Heart left ventricle (tissue), 16 donors: ENCODE measurements around the gene GDAP1L1. TPM values are rescaled to one million over a fixed set of nuclear protein-coding genes. Genes with fewer than 3 reads are reported as not detected.

Experiments
- ATAC-seq, 4 donors: fragments of 200-7000 bp; cut with Tn5 transposase; one replicate each; pipeline ENCODE4 v1.9.1; 2020 to 2022; ENCODE audit warnings: moderate library complexity in 4 of 4, mild to moderate bottlenecking in 3 of 4, moderate number of reproducible peaks in 1 of 4
- DNase-seq, 5 donors: peaks; one replicate each; pipeline ENCODE4 v3.0.0-alpha.2; 2020
- H3K27ac ChIP-seq, 12 donors: fragments of 200-600 bp; sonication (generic) in 4 of 12; one replicate each; pipeline versions ENCODE4 v1.5.0 to v1.8.0; 2016 to 2022; ENCODE audit warnings: mild to moderate bottlenecking in 2 of 12
- H3K27me3 ChIP-seq, 9 donors: fragments of 200-600 bp; sonication (generic) in 2 of 9; one replicate each; pipeline versions ENCODE4 v1.5.1 to v1.8.0; 2016 to 2022; ENCODE audit warnings: mild to moderate bottlenecking in 3 of 9
- H3K36me3 ChIP-seq, 9 donors: fragments of 200-600 bp; sonication (generic) in 2 of 9; one replicate each; pipeline versions ENCODE4 v1.5.0 to v1.8.0; 2018 to 2022; ENCODE audit warnings: mild to moderate bottlenecking in 2 of 9
- H3K4me1 ChIP-seq, 12 donors: fragments of 200-600 bp; sonication (generic) in 4 of 12; one replicate each; pipeline versions ENCODE4 v1.5.0 to v1.8.0; 2016 to 2022; ENCODE audit warnings: mild to moderate bottlenecking in 3 of 12
- H3K4me3 ChIP-seq, 12 donors: fragments of 200-600 bp; sonication (generic) in 4 of 12; one replicate each; pipeline versions ENCODE4 v1.5.0 to v1.8.0; 2017 to 2022; ENCODE audit warnings: mild to moderate bottlenecking in 9 of 12, moderate library complexity in 4 of 12
- H3K9me3 ChIP-seq, 12 donors: fragments of 200-600 bp; sonication (generic) in 4 of 12; one replicate each; pipeline versions ENCODE4 v1.5.0 to v1.8.0; 2016 to 2022; ENCODE audit warnings: mild to moderate bottlenecking in 1 of 12
- POLR2A ChIP-seq, 2 donors: fragments of 450-650 bp; IDR thresholded peaks; one replicate each; pipeline ENCODE4 v1.6.1; 2017; ENCODE audit warnings: antibody characterized with exemption in 2 of 2, mild to moderate bottlenecking in 2 of 2, moderate library complexity in 2 of 2
- WGBS, 4 donors: extraction: QIAGEN DNeasy Blood & Tissue Kit in 2 of 4; methylation state at CpG; one replicate each; pipeline versions ENCODE4 v1.1.5 to v1.1.7; 2013 to 2018; 5-methylcytosine and 5-hydroxymethylcytosine counted together
- intact Hi-C, 10 donors: fragments of 100-400 bp; cut with DNase I; formaldehyde crosslinking; loops; one replicate each; pipeline versions ENCODE4 v1.11.1 to v1.14.2; 2022
- polyA plus RNA-seq, 2 donors: library from polyadenylated mRNA; stranded (reverse); fragments of 200-250 nt; gene quantifications; one replicate each; pipeline ENCODE4 v1.2.3, GENCODE V29; 2013
- total RNA-seq, 9 donors: library from RNA; depleted of rRNA in 2 of 9; stranded (reverse); fragments of >200 nt in 2 of 9; fragmentation: NEBNext Ultra II Directional in 3 of 9; extraction: Animal tissue kit (Norgen Biotek cat#: 25700) in 3 of 9; gene quantifications; one replicate each; pipeline versions ENCODE4 v1.1.0 to v1.2.4, GENCODE V29; 2016 to 2023
- TF ChIP-seq, protein P1 (sequence below), 12 donors: fragments of 200-600 bp; sonication (generic) in 4 of 12; IDR thresholded peaks; one replicate each; pipeline versions ENCODE4 v1.5.0 to v1.8.0; 2018 to 2022; ENCODE audit warnings: antibody characterized with exemption in 12 of 12, mild to moderate bottlenecking in 5 of 12
- donor health status: ischemic (EF 13 %, LVEDD 7.1; RV severe dilation, severe dysfunction).
- donor health status: healthy with polysubstance abuse.
- donor health status: DM: no; HTN: yes; CAD: no.
- donor health status: DM: no; HTN: no; CAD: no.
- donor health status: ischemic (EF 25% LVEDD 6.9; RV normal size, moderate dysfunction).
- donor health status: ischemic (EF 25% LVEDD 5.7; RV mildly dilated, moderate dysfunction).
- donor health status: healthy.
- donor health status: DM: yes; HTN: yes; CAD: no.
- donor health status: ischemic (EF 35%, LVEDD 5.7; RV mildly dilated, moderate dysfunction).
- donor health status: nonischemic (EF 11% LVEDD 7.7; RV severe dilation, severe dysfunction).
- donor health status: DM: yes; HTN: yes; CAD: no.
- donor health status: PGD.
- donor health status: ischemic (EF 29% LVEDD 5.4; RV normal size, mild dysfunction).
- donor health status: nonischemic (EF 23%, LVEDD 6.1; RV moderate dilation, normal function).

GDAP1L1 gene
- total and polyA plus RNA-seq, 11 donors, result 0.12 to 0.67 (median 0.35) TPM; not detected in 2

DNA sequence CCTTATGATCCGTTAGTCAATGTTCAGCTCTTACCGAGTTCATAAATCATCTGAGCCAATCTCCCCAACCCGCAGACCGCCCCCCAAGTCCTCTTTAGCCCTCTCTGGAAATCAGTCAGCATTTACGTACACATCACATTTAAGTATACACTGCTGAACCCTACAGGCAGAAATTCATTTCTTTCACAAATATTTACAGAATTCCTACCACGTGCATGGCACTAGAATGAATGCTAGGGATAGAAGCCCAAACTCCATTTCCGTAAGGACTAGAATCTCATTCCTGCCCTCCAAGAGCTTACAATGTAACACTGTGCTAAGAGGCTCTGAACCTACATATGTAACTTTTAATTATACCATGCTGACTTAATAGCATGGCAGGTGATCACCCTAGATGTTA is 38.3 kb upstream of the GDAP1L1 start:
- ATAC-seq, result no peak
- Histone ChIP-seq H3K4me1 (peaks cover 7 to 71% (median 52%) of the 10 kb centered on the region in 12 donors), H3K9me3 (no peaks in the 10 kb centered on the region), H3K4me3 (peak overlapping the region in 10 of 12 donors; percentile 66 to 98 (median 84)), H3K27ac (peak overlapping the region in 7 of 12 donors; percentile 13 to 97 (median 92)), H3K36me3 (peaks cover 0 to 32% (median 23%) of the 10 kb centered on the region in 9 donors), H3K27me3 (no peaks in the 10 kb centered on the region)
- intact Hi-C loops, result no loop called here
- no peak for DNase-seq
- WGBS, 4 donors, result 32 to 41% (median 38%) methylated on average over 7 of the region's 7 CpGs
- no peak for TF ChIP-seq POLR2A (IDR thresholded peaks at IDR 0.05)
- TF ChIP-seq, protein P1, sequence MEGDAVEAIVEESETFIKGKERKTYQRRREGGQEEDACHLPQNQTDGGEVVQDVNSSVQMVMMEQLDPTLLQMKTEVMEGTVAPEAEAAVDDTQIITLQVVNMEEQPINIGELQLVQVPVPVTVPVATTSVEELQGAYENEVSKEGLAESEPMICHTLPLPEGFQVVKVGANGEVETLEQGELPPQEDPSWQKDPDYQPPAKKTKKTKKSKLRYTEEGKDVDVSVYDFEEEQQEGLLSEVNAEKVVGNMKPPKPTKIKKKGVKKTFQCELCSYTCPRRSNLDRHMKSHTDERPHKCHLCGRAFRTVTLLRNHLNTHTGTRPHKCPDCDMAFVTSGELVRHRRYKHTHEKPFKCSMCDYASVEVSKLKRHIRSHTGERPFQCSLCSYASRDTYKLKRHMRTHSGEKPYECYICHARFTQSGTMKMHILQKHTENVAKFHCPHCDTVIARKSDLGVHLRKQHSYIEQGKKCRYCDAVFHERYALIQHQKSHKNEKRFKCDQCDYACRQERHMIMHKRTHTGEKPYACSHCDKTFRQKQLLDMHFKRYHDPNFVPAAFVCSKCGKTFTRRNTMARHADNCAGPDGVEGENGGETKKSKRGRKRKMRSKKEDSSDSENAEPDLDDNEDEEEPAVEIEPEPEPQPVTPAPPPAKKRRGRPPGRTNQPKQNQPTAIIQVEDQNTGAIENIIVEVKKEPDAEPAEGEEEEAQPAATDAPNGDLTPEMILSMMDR (IDR thresholded peaks at IDR 0.05), result no peak

DNA sequence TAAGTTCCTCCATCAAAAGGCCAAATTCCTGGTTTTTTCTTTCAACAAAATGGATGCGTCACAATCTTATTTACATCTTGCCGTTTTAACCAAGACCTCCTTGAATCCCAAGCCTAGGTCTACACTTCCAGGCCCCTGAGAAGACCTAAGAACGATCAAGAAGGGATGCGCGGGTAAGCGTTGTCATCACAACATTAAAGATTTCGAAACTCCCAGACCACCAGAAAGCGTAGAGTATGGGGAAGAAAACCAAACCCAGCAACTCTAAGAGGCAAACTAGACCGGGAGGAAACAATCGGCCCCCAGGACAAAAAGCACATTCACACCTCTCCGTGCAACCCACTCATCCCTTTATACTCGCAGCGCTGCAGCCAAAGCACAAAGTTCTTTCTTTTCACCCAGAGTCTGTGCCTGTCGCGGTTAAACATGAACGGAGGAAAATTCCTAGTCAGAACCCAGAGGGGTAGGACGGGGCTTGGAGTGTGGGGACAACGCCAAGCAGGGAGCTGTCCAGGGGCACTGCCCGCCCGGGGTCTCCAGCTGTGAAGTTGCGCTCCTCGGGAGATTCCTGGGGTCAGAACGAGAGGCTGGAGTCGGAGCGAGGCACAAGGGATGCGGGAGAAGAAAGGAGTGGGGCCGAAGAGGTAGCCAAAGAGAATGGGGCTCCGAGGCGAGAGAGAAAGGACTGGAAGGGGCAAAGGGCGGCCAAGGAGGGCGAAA is 37.3 kb upstream of the GDAP1L1 start:
- DNase-seq (no peak), ATAC-seq (peak in 2 of 4 donors; percentile 16 to 19)
- Histone ChIP-seq H3K4me1 (peaks cover 7 to 60% (median 42%) of the 10 kb centered on the region in 12 donors), H3K4me3 (peak overlapping the region; percentile 63 to 98 (median 84)), H3K9me3 (no peaks in the 10 kb centered on the region), H3K27me3 (no peaks in the 10 kb centered on the region), H3K36me3 (peaks cover 0 to 23% (median 17%) of the 10 kb centered on the region in 9 donors), H3K27ac (peak overlapping the region; percentile 83 to 97 (median 92))
- 1% methylated on average over 31 of the region's 31 CpGs for WGBS, 4 donors
- intact Hi-C loops, result loop anchor here in 5 of 10 donors (5.0 to 10.0 kb wide), 4 partner anchors 255 to 525 kb away; no protein-coding TSS in a partner anchor
- no peak for TF ChIP-seq POLR2A (IDR thresholded peaks at IDR 0.05)
- TF ChIP-seq, protein P1 (IDR thresholded peaks at IDR 0.05), result no peak

DNA sequence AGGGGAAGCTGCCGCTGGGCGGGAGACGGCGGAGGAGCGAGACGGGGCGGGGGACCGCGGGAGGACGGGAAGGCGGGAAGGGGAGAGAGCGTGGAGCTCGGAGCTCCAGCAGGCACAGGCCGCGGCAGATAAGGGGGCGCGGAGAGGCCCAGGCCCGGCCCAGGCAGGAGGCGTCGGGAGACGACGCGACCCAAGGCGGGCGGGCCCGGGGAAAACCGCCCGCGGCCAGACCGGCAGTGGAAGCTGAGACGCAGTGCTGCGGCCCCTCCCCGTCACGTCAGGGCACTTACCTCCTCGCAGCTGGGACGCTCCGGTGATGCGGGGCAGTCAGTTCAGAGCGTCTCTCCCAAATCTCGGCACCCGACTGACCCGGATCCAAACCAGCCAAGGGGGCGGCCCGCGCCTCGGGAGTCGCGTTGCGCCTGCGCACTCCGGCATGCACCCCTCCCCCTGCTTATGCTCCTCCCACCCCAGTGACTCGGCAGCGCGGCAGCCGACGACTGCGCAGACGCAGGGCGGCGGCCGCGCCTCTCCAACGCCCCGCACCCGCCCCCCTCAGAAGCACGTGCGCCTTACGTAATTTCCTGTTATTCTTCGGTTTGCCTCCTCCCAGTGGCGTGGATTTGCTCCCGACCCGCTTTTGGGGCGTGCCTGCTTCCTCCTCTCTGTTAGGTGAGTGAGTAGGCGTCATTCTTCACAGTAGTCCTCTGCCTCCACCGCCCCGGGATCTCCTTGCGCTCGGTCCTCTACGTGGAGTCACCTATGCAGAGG is 36.5 kb upstream of the GDAP1L1 start, which contains the start of gene OSER1:
Gene OSER1, minus strand, starts transcription at position 366 of the 771 bp plus-strand sequence. CDS start 3,814 bp downstream, outside the sequence.
- WGBS, 4 donors, result 0 to 1% (median 1%) methylated on average over 58 to 79 of the region's 79 CpGs
- Histone ChIP-seq H3K27ac (peak within 1 kb of the TSS; percentile 85 to 97 (median 92)), H3K4me3 (peak within 1 kb of the TSS; percentile 63 to 98 (median 84)), H3K4me1 (peaks cover 7 to 56% (median 42%) of the 10 kb centered on the region in 12 donors), H3K9me3 (no peaks in the 10 kb centered on the region), H3K36me3 (peaks cover 0 to 15% (median 9%) of the 10 kb centered on the region in 9 donors), H3K27me3 (no peaks in the 10 kb centered on the region)
- TF ChIP-seq, protein P1 (IDR thresholded peaks at IDR 0.05), result no peak
- TF ChIP-seq POLR2A (IDR thresholded peaks at IDR 0.05), result peak; percentile 77 to 89
- ATAC-seq, result peak; percentile 90 to 95 (median 93)
- DNase-seq, result peak; percentile 97 to 99 (median 97)
- intact Hi-C loops, result loop anchor here in 5 of 10 donors (5.0 to 10.0 kb wide), 4 partner anchors 254 to 524 kb away; no protein-coding TSS in a partner anchor
